Glutamatergic neuron (in vitro differentiated cells): ENCODE measurements around the gene SMC4. TPM values are rescaled to one million over a fixed set of nuclear protein-coding genes. Genes with fewer than 3 reads are reported as not detected.

Source experiments
- DNase-seq: peaks from one replicate; pipeline ENCODE4 v3.0.0; 2022
- H3K27ac Mint-ChIP-seq: one replicate; pipeline ENCODE4 v1.8.0; 2020; ENCODE audit warnings: mild to moderate bottlenecking, mixed read lengths, inconsistent platforms; ENCODE audit not compliant: unreplicated experiment
- H3K27me3 Mint-ChIP-seq: one replicate; pipeline ENCODE4 v1.8.0; 2020; ENCODE audit warnings: mild to moderate bottlenecking, moderate library complexity, mixed read lengths, inconsistent platforms; ENCODE audit not compliant: unreplicated experiment
- H3K36me3 Mint-ChIP-seq: one replicate; pipeline ENCODE4 v1.8.0; 2020; ENCODE audit warnings: mild to moderate bottlenecking, mixed read lengths, inconsistent platforms; ENCODE audit not compliant: unreplicated experiment
- H3K4me1 Mint-ChIP-seq: one replicate; pipeline ENCODE4 v1.8.0; 2020; ENCODE audit warnings: mild to moderate bottlenecking, low read depth, mixed read lengths, inconsistent platforms; ENCODE audit not compliant: unreplicated experiment
- H3K4me3 Mint-ChIP-seq: one replicate; pipeline ENCODE4 v1.8.0; 2020; ENCODE audit warnings: mild to moderate bottlenecking, mixed read lengths, inconsistent platforms; ENCODE audit not compliant: unreplicated experiment
- H3K9me3 Mint-ChIP-seq: one replicate; pipeline ENCODE4 v1.8.0; 2020; ENCODE audit warnings: mild to moderate bottlenecking, moderate library complexity, mixed read lengths, inconsistent platforms; ENCODE audit not compliant: unreplicated experiment
- CTCF ChIP-seq: fragments of 200-600 bp; sonication (generic); IDR thresholded peaks from one replicate; pipeline ENCODE4 v1.5.0; 2021; ENCODE audit not compliant: partially characterized antibody, unreplicated experiment
- total RNA-seq: library from RNA; stranded (reverse); fragmentation: NEBNext Ultra II Directional; extraction: Animal tissue kit (Norgen Biotek cat#: 25700); gene quantifications from one replicate; pipeline ENCODE4 v1.2.1, GENCODE V29; 2021; ENCODE audit not compliant: unreplicated experiment

Gene SMC4
- total RNA-seq, 1 donor from 2014 or later: 34.0 TPM

- no peaks in the 10 kb centered on the region for H3K27me3 Mint-ChIP-seq
- TF ChIP-seq CTCF: no peak
- H3K27ac Mint-ChIP-seq: no peak overlapping the region
- no peaks in the 10 kb centered on the region for H3K9me3 Mint-ChIP-seq
- H3K4me3 Mint-ChIP-seq: no peak overlapping the region
- no peaks in the 10 kb centered on the region for H3K36me3 Mint-ChIP-seq
- no peak for DNase-seq
- H3K4me1 Mint-ChIP-seq: peaks cover 4% of the 10 kb centered on the region
Observed at GRCh38 chr3:160435095-160435494, 35.6 kb downstream of the SMC4 start.

GRCh38 chr3:160435747-160436146 lies 36.3 kb downstream of the SMC4 start:
- H3K36me3 Mint-ChIP-seq: no peaks in the 10 kb centered on the region
- H3K27ac Mint-ChIP-seq: no peak overlapping the region
- DNase-seq: no peak
- peaks cover 4% of the 10 kb centered on the region for H3K4me1 Mint-ChIP-seq
- TF ChIP-seq CTCF: no peak
- H3K27me3 Mint-ChIP-seq: no peaks in the 10 kb centered on the region
- no peak overlapping the region for H3K4me3 Mint-ChIP-seq
- H3K9me3 Mint-ChIP-seq: no peaks in the 10 kb centered on the region

GRCh38 chr3:160437083-160437455 lies 37.6 kb downstream of the SMC4 start:
- DNase-seq: no peak
- no peak for TF ChIP-seq CTCF
- Mint-ChIP-seq H3K9me3 (no peaks in the 10 kb centered on the region), H3K4me3 (no peak overlapping the region), H3K36me3 (no peaks in the 10 kb centered on the region), H3K27me3 (no peaks in the 10 kb centered on the region), H3K27ac (no peak overlapping the region), H3K4me1 (peaks cover 4% of the 10 kb centered on the region)

- no peaks in the 10 kb centered on the region for H3K9me3 Mint-ChIP-seq
- no peak for TF ChIP-seq CTCF
- H3K4me1 Mint-ChIP-seq: peaks cover 4% of the 10 kb centered on the region
- DNase-seq: no peak
- no peaks in the 10 kb centered on the region for H3K27me3 Mint-ChIP-seq
- no peak overlapping the region for H3K4me3 Mint-ChIP-seq
- no peaks in the 10 kb centered on the region for H3K36me3 Mint-ChIP-seq
- H3K27ac Mint-ChIP-seq: no peak overlapping the region
Observed at GRCh38 chr3:160440687-160441086, 41.2 kb downstream of the SMC4 start.

GRCh38 chr3:160444411-160444810 lies 45.0 kb downstream of the SMC4 start:
- Mint-ChIP-seq H3K27ac (no peak overlapping the region), H3K4me1 (peaks cover 3% of the 10 kb centered on the region), H3K27me3 (no peaks in the 10 kb centered on the region), H3K4me3 (no peak overlapping the region), H3K9me3 (no peaks in the 10 kb centered on the region), H3K36me3 (no peaks in the 10 kb centered on the region)
- TF ChIP-seq CTCF: no peak
- no peak for DNase-seq
